ENCODE data around the gene SH2B3. TPM values are rescaled to one million over a fixed set of nuclear protein-coding genes. Genes with fewer than 3 reads are reported as not detected.

Gene SH2B3
- total and polyA plus RNA-seq, 2 donors (not counting 3 experiments of a cell fraction or from before 2014, with no cell fraction given): 63.1 to 97.9 TPM

GRCh38 chr12:111428081-111428727 lies 22.5 kb downstream of the SH2B3 start:
- intact Hi-C loops (cut with micrococcal nuclease): loop anchor here (1.0 kb wide), 2 partner anchors 18 kb away; no protein-coding TSS in a partner anchor
- Histone ChIP-seq H3K4me1 (ENCODE audit: control insufficient read depth, extremely low read depth, insufficient read depth, low read length) (peaks cover 80% of the 10 kb centered on the region), H3K27me3 (ENCODE audit: control insufficient read depth in 2 of 2, insufficient read depth in 2 of 2, low read length in 2 of 2) (no peaks in the 10 kb centered on the region), H3K79me2 (ENCODE audit: control insufficient read depth, insufficient read depth, low read length) (peaks cover 99% of the 10 kb centered on the region), H3K9me1 (replicated peaks; ENCODE audit: control insufficient read depth, extremely low read depth, insufficient read depth, low read length) (no peaks in the 10 kb centered on the region), H4K20me1 (replicated peaks; ENCODE audit: control insufficient read depth, extremely low read depth, insufficient read depth, low read length) (peaks cover 3% of the 10 kb centered on the region), H3K9me3 (replicated peaks; ENCODE audit: control insufficient read depth, insufficient read depth, low read length) (no peaks in the 10 kb centered on the region), H3K4me2 (ENCODE audit: insufficient read depth, low read length) (peak overlapping the region; percentile 23), H3K9ac (replicated peaks; ENCODE audit: extremely low read depth, insufficient read depth, low read length) (peak overlapping the region; percentile 29), H2AFZ (ENCODE audit: low read depth, low read length) (no peak overlapping the region), H3K27ac (ENCODE audit: insufficient read depth, low read depth, low read length) (peak overlapping the region; percentile 72), H3K4me3 (replicated peaks in 1 of 3; ENCODE audit: insufficient read depth in 1 of 3, low read depth in 1 of 3, low read length in 3 of 3) (no peak overlapping the region), H3K36me3 (ENCODE audit: control insufficient read depth in 2 of 2, extremely low read depth in 1 of 2, insufficient read depth in 2 of 2, low read length in 2 of 2) (peaks cover 0 to 9% of the 10 kb centered on the region in 2 experiments)
- ChIA-PET CTCF (interaction anchor here (1.4 to 6.1 kb wide), 3 partner anchors 15 to 31 kb away, joined by 9 to 48 read pairs (median 15); no protein-coding TSS in a partner anchor), POLR2A (no interaction called here)
- dilution Hi-C loops (cut with MboI; ENCODE audit: extremely low pct_ligation_motif_present, low sequenced_read_pairs): no loop called here
- no peak for TF ChIP-seq EZH2 (IDR thresholded peaks at IDR 0.05; ENCODE audit: borderline replicate concordance, low read depth, low read length, severe bottlenecking)
- no peak for TF ChIP-seq CTCF (IDR thresholded peaks at IDR 0.05; ENCODE audit: extremely low read depth in 1 of 2, insufficient read depth in 1 of 2, low read depth in 1 of 2, low read length in 2 of 2)
- DNase-seq (ENCODE audit: low read depth, low spot score): no peak
- FAIRE-seq: no peak
- no TSS peak for BruUV-seq (replicated peaks)

- dilution Hi-C loops (cut with MboI; ENCODE audit: extremely low pct_ligation_motif_present, low sequenced_read_pairs): no loop called here
- H3K27me3 ChIP-seq (ENCODE audit: control insufficient read depth in 2 of 2, insufficient read depth in 2 of 2, low read length in 2 of 2): no peaks in the 10 kb centered on the region
- H4K20me1 ChIP-seq (replicated peaks; ENCODE audit: control insufficient read depth, extremely low read depth, insufficient read depth, low read length): peaks cover 3% of the 10 kb centered on the region
- ChIA-PET CTCF (interaction anchor here (1.3 to 6.1 kb wide), 5 partner anchors 15 to 22 kb away, joined by 3 to 48 read pairs (median 5); no protein-coding TSS in a partner anchor), POLR2A (interaction anchor here (0.9 kb wide), 1 partner anchor 17 kb away, joined by 3 read pairs; no protein-coding TSS in a partner anchor)
- H2AFZ ChIP-seq (ENCODE audit: low read depth, low read length): no peak overlapping the region
- no peak overlapping the region for H3K4me3 ChIP-seq (replicated peaks in 1 of 3; ENCODE audit: insufficient read depth in 1 of 3, low read depth in 1 of 3, low read length in 3 of 3)
- H3K9me1 ChIP-seq (replicated peaks; ENCODE audit: control insufficient read depth, extremely low read depth, insufficient read depth, low read length): no peaks in the 10 kb centered on the region
- H3K27ac ChIP-seq (ENCODE audit: insufficient read depth, low read depth, low read length): peak overlapping the region; percentile 72
- FAIRE-seq (peak; percentile 95), DNase-seq (ENCODE audit: low read depth, low spot score) (peak; percentile 73)
- peak overlapping the region; percentile 29 for H3K9ac ChIP-seq (replicated peaks; ENCODE audit: extremely low read depth, insufficient read depth, low read length)
- BruUV-seq (replicated peaks): no TSS peak
- TF ChIP-seq FOS (IDR thresholded peaks at IDR 0.05; ENCODE audit: borderline replicate concordance, insufficient read depth, low read length) (no peak), JUN (IDR thresholded peaks at IDR 0.05; ENCODE audit: borderline replicate concordance, insufficient read depth, insufficient read length, low read depth) (no peak), CTCF (IDR thresholded peaks at IDR 0.05; ENCODE audit: extremely low read depth in 1 of 2, insufficient read depth in 1 of 2, low read depth in 1 of 2, low read length in 2 of 2) (no peak), POLR2AphosphoS5 (IDR thresholded peaks at IDR 0.05; ENCODE audit: insufficient read depth, low read depth, low read length) (peak; percentile 76)
- peaks cover 99% of the 10 kb centered on the region for H3K79me2 ChIP-seq (ENCODE audit: control insufficient read depth, insufficient read depth, low read length)
- H3K36me3 ChIP-seq (ENCODE audit: control insufficient read depth in 2 of 2, extremely low read depth in 1 of 2, insufficient read depth in 2 of 2, low read length in 2 of 2): peaks cover 0 to 9% of the 10 kb centered on the region in 2 experiments
- peaks cover 86% of the 10 kb centered on the region for H3K4me1 ChIP-seq (ENCODE audit: control insufficient read depth, extremely low read depth, insufficient read depth, low read length)
- intact Hi-C loops (cut with micrococcal nuclease): loop anchor here (1.0 kb wide), 2 partner anchors 18 kb away; no protein-coding TSS in a partner anchor
- peak overlapping the region; percentile 23 for H3K4me2 ChIP-seq (ENCODE audit: insufficient read depth, low read length)
- H3K9me3 ChIP-seq (replicated peaks; ENCODE audit: control insufficient read depth, insufficient read depth, low read length): no peaks in the 10 kb centered on the region
Measured at GRCh38 chr12:111428728-111429175, 23.0 kb downstream of the SH2B3 start.

Measured in endothelial cell of umbilical vein (primary cell).